AG20443 (cell line): Measurements from ENCODE around the gene PRKAG1.

Source experiments
- DNase-seq: peaks from one replicate; pipeline ENCODE4 v3.0.0; 2012; ENCODE audit warnings: low spot score, mixed read lengths

PRKAG1 gene

DNA sequence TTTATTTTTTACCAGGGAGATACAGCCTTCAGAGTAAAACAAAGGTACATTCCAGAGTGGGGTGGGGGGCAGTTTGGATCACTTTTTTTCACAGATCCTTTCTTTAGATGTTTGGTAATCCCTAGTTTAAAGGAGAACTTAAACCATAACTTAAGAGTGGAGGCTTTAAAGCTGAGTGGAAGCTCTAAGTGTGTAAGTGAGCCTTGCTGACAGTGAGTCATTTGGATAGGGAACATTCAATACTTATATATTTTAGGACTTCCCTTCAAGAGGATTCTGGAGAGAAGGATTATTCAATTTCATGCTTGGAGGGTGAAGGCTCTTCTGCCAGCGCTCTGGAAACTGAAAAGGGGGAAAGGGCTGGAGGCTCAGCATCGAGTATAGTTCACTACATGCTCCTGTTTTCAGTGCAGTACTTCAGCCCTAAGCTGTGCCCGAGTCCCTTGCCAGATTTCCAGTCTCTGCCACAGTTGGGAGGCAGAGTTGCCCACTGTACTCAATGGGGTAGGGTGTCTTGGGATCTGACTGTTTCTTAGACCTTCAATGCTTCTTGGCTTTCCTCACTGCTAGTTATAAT, 8.4 kb downstream of the PRKAG1 start:
- DNase-seq: no peak

DNA sequence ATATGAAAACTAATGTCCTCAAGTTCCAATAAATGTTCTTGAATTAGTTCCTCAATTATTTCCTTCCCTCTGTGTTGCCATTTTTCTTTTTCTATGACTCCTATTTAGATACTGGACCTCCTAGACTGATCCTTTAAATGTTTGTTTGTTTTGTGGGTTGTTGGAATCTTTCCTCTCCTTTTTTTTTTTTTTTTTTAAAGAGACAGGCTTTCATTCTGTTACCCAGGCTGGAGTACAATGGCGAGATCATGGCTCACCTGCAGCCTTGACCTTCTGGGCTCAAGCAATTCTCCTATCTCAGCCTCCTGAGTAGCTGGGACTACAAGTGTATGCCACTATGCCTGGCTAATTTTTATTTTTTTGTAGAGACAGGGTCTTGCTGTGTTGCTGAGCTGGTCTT, 9.6 kb downstream of the PRKAG1 start:
- no peak for DNase-seq

DNA sequence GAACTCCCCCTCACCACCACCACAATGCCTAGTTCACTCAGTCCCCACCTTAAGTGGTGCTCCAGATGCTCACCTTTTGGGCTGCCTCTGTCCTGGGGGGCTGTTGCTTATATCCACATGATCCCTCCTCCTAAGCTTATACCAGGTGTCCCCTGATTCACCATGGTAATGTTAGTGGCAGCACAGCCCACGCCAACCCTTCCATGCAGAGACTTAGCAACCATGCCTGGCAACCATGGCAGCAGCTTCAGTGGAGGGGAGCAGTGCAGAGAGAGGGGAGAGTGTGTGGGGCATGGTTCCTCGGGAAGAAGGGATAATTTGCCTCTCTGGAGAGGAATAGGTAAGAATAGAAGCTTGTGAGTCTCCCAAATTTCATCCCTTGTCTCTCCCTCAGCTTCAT, 18.2 kb downstream of the PRKAG1 start:
- no peak for DNase-seq

DNA sequence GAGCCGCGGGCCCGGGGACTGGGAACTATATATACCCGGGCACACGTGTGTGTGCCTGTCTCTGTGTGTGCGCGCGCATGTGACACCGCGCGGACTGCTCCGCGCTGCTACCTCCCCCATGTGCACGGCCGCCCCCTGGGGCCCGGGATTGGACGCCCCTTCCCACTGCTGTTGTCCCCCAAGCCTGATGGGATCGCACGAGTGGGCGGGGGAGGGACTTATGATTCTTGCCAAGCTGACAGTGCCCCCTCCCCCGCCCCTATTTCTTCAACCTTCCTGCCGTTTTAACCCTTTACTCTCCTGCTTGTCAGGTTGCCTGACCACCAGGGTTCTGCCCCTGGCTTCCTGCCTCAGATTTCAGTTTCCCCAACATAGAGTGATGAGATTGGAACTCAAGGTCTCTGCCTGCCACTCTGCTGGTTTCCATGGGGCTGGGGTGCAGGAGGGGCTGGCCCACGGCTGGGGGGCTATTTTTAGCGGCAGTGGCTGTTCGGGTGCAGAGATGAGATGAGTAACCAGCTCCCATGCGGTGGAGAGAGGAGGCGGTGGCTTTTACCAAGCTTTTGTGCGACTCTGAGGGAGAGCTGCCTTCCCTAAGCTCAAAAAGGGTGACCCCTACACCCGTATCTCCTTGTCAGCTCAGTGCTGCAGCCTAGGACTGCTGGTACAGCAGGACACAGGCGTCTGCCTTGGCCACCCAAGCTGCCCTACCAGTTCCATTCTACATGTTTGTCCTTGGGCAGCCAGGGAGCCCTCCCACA, 19.0 kb downstream of the PRKAG1 start, which contains the start of gene DDN:
Gene DDN (minus strand): TSS at position 5 of the 761 bp plus-strand sequence. CDS start 88 bp downstream, outside the sequence.
- DNase-seq: peak; percentile 65

DNA sequence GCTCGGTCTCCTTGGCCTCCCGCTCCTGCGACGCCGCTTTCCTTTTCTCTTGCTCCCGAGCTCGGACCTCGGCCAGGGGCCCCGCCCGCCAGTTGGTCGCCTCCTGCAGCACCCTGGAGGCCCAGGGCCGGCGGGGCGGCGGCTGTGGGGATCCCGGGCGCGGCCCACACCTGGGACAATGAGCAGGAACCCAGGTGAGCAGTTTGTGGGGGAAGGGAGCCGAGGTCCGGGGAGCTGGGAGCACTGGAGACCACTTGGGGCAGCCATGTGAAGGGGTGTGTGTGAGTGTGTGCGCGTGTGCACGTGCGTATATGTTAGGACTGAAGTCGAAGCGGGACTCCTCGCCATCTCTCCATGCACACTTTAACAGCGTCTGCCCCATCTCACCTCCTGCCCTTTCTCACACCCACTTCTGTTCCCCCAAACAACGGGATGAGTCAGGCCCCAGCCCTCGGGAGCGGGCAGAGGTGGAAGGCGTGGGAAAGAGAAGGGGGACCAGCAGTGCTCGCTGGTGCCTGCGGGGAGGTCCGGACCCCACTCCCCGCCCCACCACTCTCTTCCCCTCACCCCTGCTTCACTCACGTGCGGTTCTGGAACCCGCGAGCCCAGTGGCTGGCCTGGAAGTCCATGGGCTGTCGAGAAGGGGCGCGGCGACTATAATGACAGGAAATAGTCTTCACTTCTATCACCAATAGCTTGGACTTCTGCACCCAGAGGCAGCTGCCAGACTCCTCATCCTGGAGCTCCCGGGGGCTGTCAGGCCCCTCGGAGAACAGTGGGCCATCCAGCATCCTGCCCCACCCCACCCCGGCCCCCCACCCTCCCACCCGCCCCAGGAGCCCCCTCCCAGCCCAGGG, 19.9 kb downstream of the PRKAG1 start:
- DNase-seq: no peak

DNA sequence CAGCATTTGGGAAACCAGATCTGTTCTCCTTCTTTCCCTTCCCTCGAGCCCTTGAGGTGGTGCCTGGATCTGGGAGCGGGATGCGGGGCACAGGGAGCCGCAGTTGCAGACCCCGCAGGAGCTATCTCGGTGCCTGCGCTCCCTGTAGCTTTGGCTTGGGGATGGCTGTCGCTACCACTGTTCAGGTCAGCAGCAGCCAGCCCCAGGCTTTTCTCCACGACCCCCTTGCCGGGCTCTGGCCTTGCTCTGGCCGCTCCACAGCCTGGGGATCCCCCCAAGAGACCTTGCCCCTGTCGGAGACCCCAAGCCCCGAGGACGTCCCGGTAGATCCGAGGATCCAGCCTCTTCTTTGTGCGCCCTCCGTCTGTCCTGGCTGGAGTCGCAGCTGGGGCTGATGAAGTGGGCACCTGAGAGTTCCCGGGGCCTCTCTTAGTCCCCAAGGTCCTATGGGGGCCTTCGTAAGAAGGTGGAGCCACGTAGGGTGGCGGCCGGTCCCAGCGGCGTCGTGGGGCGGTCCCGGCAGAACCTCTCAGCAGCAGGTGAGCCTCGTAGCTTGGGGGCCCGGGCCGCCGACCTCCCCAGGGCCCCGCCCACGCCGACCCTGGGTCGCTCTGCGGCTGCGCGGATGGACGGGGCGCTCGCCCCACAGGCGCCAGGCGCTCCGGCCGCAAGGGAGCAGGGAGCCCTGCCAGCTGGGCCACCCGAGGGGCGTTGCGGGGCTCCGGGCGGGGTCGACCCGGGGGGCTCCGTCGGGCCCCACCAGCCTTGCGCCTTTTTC, 20.7 kb downstream of the PRKAG1 start:
- DNase-seq: peak; percentile 77

DNA sequence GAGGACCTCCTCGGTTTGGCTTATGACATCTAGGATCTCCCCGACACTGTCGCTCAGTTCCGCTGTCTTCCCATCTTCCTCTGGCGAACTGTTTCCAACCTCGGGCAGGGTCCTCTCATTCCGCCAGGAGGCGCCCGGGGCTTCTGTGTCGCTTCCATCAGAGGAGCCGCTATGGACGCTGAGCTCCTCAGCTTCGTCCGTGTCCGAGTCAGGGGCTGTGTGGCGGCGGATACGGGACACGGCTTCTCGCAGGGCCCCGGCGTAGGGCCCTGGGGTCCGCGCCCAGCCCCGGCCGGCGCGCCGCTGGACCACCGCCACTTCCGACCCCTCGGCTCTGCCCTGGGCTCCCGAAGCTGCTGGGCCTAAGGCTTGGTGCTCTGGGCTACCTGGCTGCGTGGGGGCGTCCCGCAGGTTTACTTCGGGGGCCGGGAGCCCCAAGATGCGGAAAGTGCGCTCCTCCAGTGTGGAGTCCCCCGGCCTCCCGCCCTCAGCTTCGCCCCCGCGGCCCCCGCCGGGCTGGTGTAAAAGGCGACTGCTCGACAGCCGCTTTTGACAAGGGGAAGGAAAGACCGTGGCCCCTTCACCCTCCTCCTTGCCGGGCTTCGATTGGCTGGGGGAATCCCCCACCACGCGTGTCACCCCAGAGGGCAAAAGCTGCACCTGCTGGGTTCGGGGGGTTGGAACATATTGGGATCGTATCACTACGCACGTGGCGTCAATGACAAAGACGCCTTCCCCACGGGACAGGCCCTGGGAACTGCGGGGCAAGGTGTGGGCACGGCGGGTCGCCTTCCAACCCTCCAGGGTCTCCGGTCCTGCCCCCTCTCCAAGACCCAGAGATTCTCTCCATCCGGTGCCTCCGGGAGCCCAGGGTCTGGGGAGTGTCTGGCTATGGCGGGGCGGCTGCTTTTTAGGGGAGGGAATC, 21.5 kb downstream of the PRKAG1 start:
- peak; percentile 79 for DNase-seq

DNA sequence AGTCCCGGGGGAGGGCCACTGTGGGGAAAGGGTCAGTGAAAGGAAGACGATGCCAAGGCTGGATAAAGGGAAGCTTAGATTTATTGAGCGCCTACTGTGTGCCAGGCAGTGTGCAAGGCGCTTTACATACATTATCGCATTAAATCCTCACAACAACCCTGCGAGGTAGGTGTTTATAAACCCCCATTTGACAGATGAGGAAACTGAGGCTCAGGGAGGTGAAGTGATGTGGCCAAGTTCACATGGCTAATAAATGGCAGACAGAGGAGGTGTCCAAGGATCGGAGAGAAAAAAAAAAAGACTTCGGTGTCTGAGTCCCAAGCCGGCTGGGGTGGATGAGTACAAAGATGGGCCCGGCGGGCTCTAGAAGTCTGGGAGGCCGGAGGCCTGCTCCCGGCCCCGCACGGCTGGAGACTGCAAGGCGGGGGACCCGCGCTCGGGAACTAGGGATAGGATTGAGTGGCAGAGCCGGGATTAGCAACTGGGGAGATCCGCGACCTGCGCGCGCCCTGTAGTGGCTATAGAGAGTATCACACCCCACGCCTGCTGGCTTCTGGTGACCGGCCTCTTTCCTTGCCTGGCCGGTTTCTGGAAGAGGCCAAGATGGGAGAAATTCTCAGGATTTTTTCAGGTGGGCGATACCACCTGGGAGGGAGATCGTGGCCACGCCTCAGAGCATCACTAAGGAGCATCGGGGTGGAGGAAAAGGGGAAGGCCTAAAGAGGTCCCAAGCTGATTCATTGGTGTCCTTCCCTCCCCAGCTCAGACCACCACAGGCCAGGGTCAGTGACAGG, 23.3 kb downstream of the PRKAG1 start:
- peak; percentile 96 for DNase-seq

DNA sequence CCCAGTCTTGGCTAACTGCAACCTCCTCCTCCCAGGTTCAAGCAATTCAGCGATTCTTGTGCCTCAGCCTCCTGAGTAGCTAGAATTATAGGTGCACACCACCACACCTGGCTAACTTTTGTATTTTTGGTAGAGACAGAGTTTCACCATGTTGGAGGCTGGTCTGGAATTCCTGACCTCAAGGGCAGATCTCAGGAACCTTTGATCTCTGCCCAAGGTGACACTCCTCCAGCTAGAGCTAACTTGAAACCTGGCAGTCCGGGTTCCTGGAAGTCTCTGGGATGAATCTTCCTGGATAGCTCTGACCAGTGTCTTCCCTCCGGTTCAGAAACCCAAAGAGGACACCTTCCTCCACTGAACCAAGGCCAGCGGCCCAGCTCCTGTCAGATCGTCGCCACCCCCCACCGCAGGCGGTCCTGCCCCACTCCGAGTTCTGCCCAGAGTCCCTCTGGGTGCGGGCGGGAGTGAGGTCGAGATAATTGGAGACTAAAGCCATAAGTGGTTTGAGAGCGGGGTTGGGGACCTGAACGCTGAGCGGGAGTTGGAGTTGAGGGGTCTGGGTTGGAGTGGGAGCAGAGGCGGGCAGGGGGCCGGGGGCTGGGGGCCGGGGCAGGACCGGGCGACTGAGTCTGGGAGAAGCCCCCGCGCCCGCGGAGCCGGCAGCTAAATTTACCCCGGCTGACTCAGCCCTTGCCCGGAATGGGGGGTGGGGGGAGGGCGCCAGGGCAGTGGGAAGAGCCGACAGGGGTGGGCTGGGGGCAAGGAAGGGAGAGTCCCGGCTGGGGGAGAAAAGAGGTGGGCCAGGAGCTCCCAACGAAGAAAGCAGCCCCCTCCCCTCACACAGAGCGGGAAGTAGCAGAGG, 24.1 kb downstream of the PRKAG1 start:
- DNase-seq: no peak

DNA sequence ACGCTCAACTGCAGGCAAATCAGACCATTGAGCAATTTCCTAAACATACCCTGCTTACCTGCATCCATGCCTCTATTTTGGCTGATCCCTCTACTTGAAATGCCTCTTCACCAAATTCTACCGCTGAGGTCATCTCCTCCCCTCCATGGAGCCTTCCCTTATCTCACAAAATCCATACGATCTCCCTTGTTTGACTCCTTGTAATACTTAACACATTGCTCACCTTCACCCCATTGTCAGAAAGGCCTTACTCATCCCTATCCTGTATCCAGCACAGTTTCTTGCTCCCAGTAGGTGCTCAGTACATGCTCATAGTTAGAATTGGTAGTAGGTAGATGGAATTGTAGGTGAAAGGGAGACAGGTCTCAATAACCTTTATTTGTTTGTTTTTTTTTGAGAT, 24.8 kb downstream of the PRKAG1 start:
- DNase-seq: no peak

DNA sequence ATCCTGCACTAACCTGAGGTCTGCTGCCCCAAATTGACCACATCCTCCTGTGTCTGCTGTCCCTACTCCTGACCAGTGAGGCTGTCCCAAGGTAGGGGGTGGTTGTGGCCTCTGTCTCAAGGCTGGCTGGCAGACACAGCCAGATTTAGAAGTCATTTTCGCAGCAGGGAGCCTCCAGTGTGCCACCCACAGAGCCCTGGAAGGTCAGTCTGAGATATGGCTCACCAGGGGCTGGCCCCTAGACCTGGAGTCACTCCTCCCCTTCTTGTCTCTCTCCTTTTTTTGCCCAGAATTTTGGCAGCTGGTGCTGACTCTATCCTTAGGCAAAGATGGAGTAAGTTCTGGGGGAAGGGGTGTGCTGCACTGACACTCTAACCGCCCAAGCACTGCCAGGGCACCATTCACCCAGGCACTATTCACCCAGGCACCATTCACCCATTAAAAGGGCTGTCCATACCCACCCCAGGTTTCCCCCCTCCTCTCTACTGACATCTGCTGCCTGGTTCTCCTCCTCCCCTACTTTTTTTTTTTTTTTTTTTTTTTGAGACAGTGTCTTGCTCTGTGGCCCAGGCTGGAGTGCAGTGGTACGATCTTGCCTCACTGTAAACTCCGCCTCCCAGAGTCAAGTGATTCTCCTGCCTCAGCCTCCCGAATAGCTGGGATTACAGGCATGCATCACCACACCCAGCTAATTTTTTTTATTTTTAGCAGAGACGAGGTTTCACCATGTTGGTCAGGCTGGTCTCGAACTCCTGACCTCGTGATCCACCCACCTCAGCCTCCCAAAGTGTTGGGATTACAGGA, 27.1 kb downstream of the PRKAG1 start:
- DNase-seq: no peak

DNA sequence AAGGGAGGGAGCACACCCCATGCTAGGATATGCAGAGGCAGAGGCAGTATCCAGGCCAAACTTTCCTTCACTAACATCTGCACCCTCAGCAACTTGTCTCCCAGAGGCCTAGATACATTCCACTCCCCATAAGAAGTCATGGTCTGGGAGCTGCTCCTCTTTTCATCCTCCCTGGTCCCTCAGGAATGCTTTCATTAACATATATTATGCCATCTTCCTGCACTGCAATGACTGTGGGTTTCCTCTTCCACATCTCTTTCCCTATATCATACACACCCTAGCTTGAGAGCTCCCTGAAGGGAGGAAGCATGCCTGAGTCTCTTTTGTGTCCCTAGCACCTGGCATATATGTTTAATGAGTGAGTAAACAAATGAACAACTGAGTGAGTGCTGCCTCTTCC, 28.0 kb downstream of the PRKAG1 start:
- DNase-seq: no peak

DNA sequence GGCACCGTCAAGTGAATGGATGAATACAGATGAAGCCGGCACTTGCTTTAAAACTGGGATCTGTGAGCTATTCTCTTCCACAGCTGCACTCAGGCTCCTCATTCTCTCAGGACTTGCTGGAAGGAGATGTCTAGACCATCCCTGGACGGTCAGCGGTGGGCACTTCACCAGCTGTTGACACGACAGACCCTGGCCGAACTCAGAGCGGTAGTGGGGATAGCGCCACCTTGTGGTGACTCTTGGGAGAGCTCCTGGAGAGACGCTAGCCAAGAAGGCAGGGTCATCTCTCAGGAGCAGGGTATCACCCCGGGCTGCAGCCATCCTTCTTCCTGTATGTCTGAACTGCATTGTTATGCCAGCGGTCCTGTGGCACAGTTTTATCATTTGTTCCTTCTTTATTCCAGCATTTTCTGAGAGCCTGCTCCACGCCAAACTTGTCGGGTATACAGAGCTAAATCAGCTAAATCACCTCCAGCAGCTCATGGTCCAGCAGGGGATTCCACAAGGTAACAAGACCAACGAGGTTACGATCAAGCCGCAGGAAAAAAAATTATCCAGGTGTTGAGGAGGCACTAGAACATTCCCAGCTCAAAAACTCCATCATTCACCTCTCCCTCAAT, 30.4 kb downstream of the PRKAG1 start:
- DNase-seq: peak; percentile 79

DNA sequence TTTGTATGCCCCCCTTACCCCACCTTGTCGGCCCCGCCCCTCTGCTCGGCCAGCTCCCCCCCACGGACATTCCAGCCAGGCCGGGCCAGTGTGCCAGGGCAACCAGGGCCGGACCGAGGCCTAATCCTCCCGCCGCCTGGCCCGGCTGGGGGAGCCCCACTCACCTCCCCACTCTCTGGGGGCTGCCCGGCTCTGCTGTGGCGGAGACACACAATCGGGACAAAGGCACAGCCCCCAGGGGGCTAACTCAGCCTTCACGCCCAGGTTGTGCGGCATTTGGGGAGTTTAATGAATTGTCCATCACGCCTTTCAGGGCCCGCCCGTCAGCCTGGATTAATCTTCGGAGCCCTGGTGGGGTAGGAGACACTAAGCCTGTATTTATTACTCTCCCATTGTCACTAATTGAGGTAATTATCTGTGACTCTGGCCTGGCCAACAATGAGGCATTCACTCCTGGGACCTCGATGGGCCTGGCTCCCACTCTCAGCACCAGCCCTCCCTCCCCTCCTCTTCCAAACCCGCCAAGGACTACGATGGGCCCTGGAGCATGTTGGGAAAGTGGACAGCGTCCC, 31.8 kb downstream of the PRKAG1 start:
- DNase-seq: no peak

DNA sequence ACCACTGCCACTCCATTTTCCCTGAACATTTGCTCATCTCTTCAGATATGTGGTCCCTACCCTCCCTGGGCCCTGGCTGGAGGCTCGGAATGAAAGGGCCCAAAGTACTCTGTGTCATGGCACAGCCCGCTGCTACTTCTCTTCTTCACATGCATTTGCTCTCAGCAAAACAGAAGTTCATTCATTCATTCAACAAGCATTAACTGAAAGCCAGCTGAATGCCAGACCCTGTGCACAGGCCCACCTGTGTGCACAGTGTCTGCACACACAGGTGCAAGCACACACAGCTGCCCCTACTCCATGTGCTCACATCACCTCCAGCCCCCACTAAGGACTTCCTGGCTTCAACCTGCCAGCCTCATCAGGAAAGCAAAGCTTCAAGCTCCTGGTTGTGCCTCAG, 32.7 kb downstream of the PRKAG1 start:
- no peak for DNase-seq

DNA sequence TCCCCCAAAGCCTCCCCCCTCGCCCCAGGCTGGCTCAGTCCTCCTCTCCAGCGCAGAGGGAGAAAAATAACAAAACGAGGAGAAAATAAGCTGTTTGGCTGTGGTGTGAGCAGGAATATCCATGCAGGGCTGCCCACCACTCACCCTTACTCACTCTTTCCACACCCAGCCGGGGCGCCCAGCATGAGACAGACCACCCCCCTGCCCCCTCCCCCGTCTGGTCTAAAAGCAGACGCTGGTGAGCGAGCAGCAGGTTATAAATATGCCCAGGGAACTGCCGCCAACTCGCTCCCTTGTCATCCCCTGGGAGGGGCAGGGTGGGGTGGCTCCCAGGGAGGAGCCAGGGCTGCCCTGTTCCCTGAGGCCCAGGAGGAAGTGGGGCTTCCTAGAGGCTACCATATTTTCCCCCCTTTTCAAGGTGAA, 33.1 kb downstream of the PRKAG1 start:
- DNase-seq: no peak

DNA sequence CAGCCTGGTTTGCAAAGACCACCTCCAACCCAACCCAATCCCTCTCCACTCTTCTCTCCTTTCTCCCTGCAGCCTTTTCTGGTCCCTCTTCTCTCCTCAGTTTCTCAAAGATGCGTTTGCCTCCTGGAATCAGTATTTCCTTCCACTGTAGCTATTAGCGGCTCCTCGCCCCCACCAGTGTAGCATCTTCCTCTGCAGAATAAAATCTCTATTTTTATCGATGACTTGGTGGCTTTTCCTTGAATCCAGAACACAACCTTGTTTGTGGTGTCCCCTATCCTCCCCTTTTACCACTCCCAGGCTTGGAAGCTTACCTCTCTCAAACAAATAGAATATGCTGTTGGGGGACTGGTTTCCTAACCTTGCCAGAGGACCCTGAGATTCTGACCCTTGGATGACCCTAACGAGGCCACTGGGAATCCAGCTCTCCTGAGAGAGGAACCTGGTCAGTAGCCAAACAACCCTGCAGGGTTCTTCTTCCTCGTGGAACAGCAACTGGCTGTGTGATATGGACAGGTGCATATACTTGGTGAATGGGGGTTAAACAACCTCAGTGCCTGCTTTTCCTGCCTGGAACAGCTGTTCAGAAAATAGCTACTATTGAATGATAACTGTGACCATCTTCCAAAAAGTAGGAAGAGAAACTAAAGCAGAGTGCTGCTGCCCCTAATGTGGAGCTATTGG, 36.0 kb downstream of the PRKAG1 start:
- DNase-seq: no peak
